Endothelial cell of hepatic sinusoid (primary cell): ENCODE measurements around the gene RIOK2.
"Not testable (repeated sequence)": the region's sequence is repeated elsewhere in the genome, so short reads cannot be mapped to it uniquely, and the experiment has no call there.

Source experiments
- in situ Hi-C: cut with HindIII; loops from 2 replicates; pipeline ENCODE4 v1.10.0; 2017; ENCODE audit warnings: low sequenced_read_pairs

Gene RIOK2

GRCh38 chr5:97171703-97172102 is 11.3 kb downstream of the RIOK2 start:
- in situ Hi-C loops: loop anchor here (25.0 kb wide), 1 partner anchor 309 kb away; no protein-coding TSS in a partner anchor

GRCh38 chr5:97167435-97167834 is 15.6 kb downstream of the RIOK2 start:
- in situ Hi-C loops: loop anchor here (25.0 kb wide), 1 partner anchor 305 kb away; no protein-coding TSS in a partner anchor

GRCh38 chr5:97165726-97166125 is 17.3 kb downstream of the RIOK2 start:
- in situ Hi-C loops: loop anchor here (25.0 kb wide), 1 partner anchor 303 kb away; no protein-coding TSS in a partner anchor

- in situ Hi-C loops: loop anchor here (25.0 kb wide), 1 partner anchor 303 kb away; no protein-coding TSS in a partner anchor
Measured at GRCh38 chr5:97164846-97165245, 18.2 kb downstream of the RIOK2 start.

GRCh38 chr5:97163790-97164285 is 19.2 kb downstream of the RIOK2 start:
- in situ Hi-C loops: loop anchor here (25.0 kb wide), 1 partner anchor 302 kb away; no protein-coding TSS in a partner anchor

- in situ Hi-C loops: loop anchor here (25.0 kb wide), 1 partner anchor 301 kb away; no protein-coding TSS in a partner anchor
Measured at GRCh38 chr5:97163360-97163764, 19.7 kb downstream of the RIOK2 start.

GRCh38 chr5:97162045-97162444 is 21.0 kb downstream of the RIOK2 start:
- in situ Hi-C loops: loop anchor here (25.0 kb wide), 1 partner anchor 300 kb away; no protein-coding TSS in a partner anchor

GRCh38 chr5:97157689-97158088 is 25.4 kb downstream of the RIOK2 start:
- in situ Hi-C loops: loop anchor here (25.0 kb wide), 1 partner anchor 295 kb away; no protein-coding TSS in a partner anchor

- in situ Hi-C loops: loop anchor here (5.0 to 25.0 kb wide), 2 partner anchors 59 to 289 kb away; no protein-coding TSS in a partner anchor
Measured at GRCh38 chr5:97151370-97151769, 31.7 kb downstream of the RIOK2 start.

- in situ Hi-C loops: loop anchor here (5.0 to 25.0 kb wide), 2 partner anchors 58 to 288 kb away; no protein-coding TSS in a partner anchor
Measured at GRCh38 chr5:97150401-97150800, 32.6 kb downstream of the RIOK2 start.

- in situ Hi-C loops: loop anchor here (5.0 to 25.0 kb wide), 2 partner anchors 57 to 287 kb away; no protein-coding TSS in a partner anchor
Measured at GRCh38 chr5:97149709-97150108, 33.3 kb downstream of the RIOK2 start.

GRCh38 chr5:97148288-97148687 is 34.8 kb downstream of the RIOK2 start:
- in situ Hi-C loops: no loop called here

GRCh38 chr5:97143704-97144103 is 39.3 kb downstream of the RIOK2 start:
- in situ Hi-C loops: no loop called here

- in situ Hi-C loops: no loop called here
Measured at GRCh38 chr5:97142521-97143254, 40.4 kb downstream of the RIOK2 start, which contains the start of gene LIX1. TSS of gene LIX1 (minus strand) at chr5:97142611. CDS start at chr5:97142576, 35 bp downstream.

GRCh38 chr5:97141539-97141938 is 41.5 kb downstream of the RIOK2 start:
- in situ Hi-C loops: no loop called here

- in situ Hi-C loops: no loop called here
Measured at GRCh38 chr5:97141031-97141430, 42.0 kb downstream of the RIOK2 start.

GRCh38 chr5:97140250-97140649 is 42.8 kb downstream of the RIOK2 start:
- in situ Hi-C loops: not testable (repeated sequence)

- in situ Hi-C loops: no loop called here
Measured at GRCh38 chr5:97136475-97136874, 46.6 kb downstream of the RIOK2 start.

GRCh38 chr5:97135868-97136267 is 47.2 kb downstream of the RIOK2 start:
- in situ Hi-C loops: no loop called here

GRCh38 chr5:97134634-97135033 is 48.4 kb downstream of the RIOK2 start:
- in situ Hi-C loops: no loop called here

GRCh38 chr5:97133101-97133500 is 49.9 kb downstream of the RIOK2 start:
- in situ Hi-C loops: no loop called here

GRCh38 chr5:97131921-97132320 is 51.1 kb downstream of the RIOK2 start:
- in situ Hi-C loops: no loop called here
